ENCODE results near the gene COL4A2. TPM values are rescaled to one million over a fixed set of nuclear protein-coding genes. Genes with fewer than 3 reads are reported as not detected.

The COL4A2 gene
- total RNA-seq, 6 donors from 2014 or later, result 169 to 458 (median 258) TPM

- Histone ChIP-seq H3K4me1 (peaks cover 25 to 47% (median 33%) of the 10 kb centered on the region in 4 donors), H3K4me3 (no peak overlapping the region), H3K27ac (peak overlapping the region in 2 of 4 donors; percentile 11 to 27), H3K9me3 (no peaks in the 10 kb centered on the region), H3K27me3 (no peaks in the 10 kb centered on the region), H3K36me3 (no peaks in the 10 kb centered on the region)
- ATAC-seq (ENCODE audit: low FRiP score in 2 of 2), result no peak
- WGBS, 2 donors, result 88 to 90% methylated on average over 7 to 9 of the region's 9 CpGs
- no peak for DNase-seq
- TF ChIP-seq POLR2AphosphoS5 (IDR thresholded peaks at IDR 0.05) (no peak), POLR2A (IDR thresholded peaks at IDR 0.05) (no peak), CTCF (IDR thresholded peaks at IDR 0.05) (no peak), EP300 (IDR thresholded peaks at IDR 0.05) (no peak)
Measured at GRCh38 chr13:110402299-110403069, 95.4 kb downstream of the COL4A2 start.

- no peaks in the 10 kb centered on the region for H3K27me3 ChIP-seq
- no peak for DNase-seq
- ATAC-seq (ENCODE audit: low FRiP score in 2 of 2), result no peak
- H3K4me3 ChIP-seq, result no peak overlapping the region
- WGBS, 2 donors, result 68 to 91% methylated on average over 1 of the region's 1 CpG
- peak overlapping the region in 1 of 4 donors; percentile 11 for H3K27ac ChIP-seq
- no peaks in the 10 kb centered on the region for H3K36me3 ChIP-seq
- H3K4me1 ChIP-seq, result peaks cover 32 to 49% (median 37%) of the 10 kb centered on the region in 4 donors
- no peaks in the 10 kb centered on the region for H3K9me3 ChIP-seq
- TF ChIP-seq POLR2A (IDR thresholded peaks at IDR 0.05) (no peak), POLR2AphosphoS5 (IDR thresholded peaks at IDR 0.05) (no peak), EP300 (IDR thresholded peaks at IDR 0.05) (no peak), CTCF (IDR thresholded peaks at IDR 0.05) (no peak)
Measured at GRCh38 chr13:110403315-110403714, 96.2 kb downstream of the COL4A2 start.

- Histone ChIP-seq H3K9me3 (no peaks in the 10 kb centered on the region), H3K36me3 (no peaks in the 10 kb centered on the region), H3K4me3 (no peak overlapping the region), H3K27me3 (no peaks in the 10 kb centered on the region), H3K27ac (no peak overlapping the region), H3K4me1 (peaks cover 33 to 47% (median 37%) of the 10 kb centered on the region in 4 donors)
- 38 to 50% methylated on average over 2 of the region's 2 CpGs for WGBS, 2 donors
- ATAC-seq (ENCODE audit: low FRiP score in 2 of 2) (no peak), DNase-seq (no peak)
- TF ChIP-seq POLR2A (IDR thresholded peaks at IDR 0.05) (no peak), EP300 (IDR thresholded peaks at IDR 0.05) (no peak)
Measured at GRCh38 chr13:110403721-110404120, 96.6 kb downstream of the COL4A2 start.

- ATAC-seq (ENCODE audit: low FRiP score in 2 of 2), result no peak
- no peaks in the 10 kb centered on the region for H3K36me3 ChIP-seq
- peaks cover 38 to 45% (median 39%) of the 10 kb centered on the region in 4 donors for H3K4me1 ChIP-seq
- WGBS, 2 donors, result 94 to 95% methylated on average over 4 of the region's 4 CpGs
- no peak for DNase-seq
- H3K9me3 ChIP-seq, result no peaks in the 10 kb centered on the region
- TF ChIP-seq CTCF (IDR thresholded peaks at IDR 0.05) (no peak), POLR2A (IDR thresholded peaks at IDR 0.05) (no peak), POLR2AphosphoS5 (IDR thresholded peaks at IDR 0.05) (no peak), EP300 (IDR thresholded peaks at IDR 0.05) (no peak)
- no peak overlapping the region for H3K4me3 ChIP-seq
- H3K27ac ChIP-seq, result peak overlapping the region in 1 of 4 donors; percentile 13
- H3K27me3 ChIP-seq, result no peaks in the 10 kb centered on the region
Measured at GRCh38 chr13:110404321-110404720, 97.2 kb downstream of the COL4A2 start.

GRCh38 chr13:110405597-110406450 lies 98.7 kb downstream of the COL4A2 start:
- H3K4me1 ChIP-seq, result peaks cover 42 to 52% (median 48%) of the 10 kb centered on the region in 4 donors
- H3K9me3 ChIP-seq, result no peaks in the 10 kb centered on the region
- no peak overlapping the region for H3K4me3 ChIP-seq
- DNase-seq (no peak), ATAC-seq (ENCODE audit: low FRiP score in 2 of 2) (no peak)
- H3K27ac ChIP-seq, result peak overlapping the region; percentile 13 to 50 (median 31)
- H3K36me3 ChIP-seq, result no peaks in the 10 kb centered on the region
- H3K27me3 ChIP-seq, result no peaks in the 10 kb centered on the region
- TF ChIP-seq POLR2A (IDR thresholded peaks at IDR 0.05) (no peak), POLR2AphosphoS5 (IDR thresholded peaks at IDR 0.05) (peak in 1 of 2 donors; percentile 44)
- 61 to 64% methylated on average over 12 of the region's 12 CpGs for WGBS, 2 donors
